GM12872 (cell line): ENCODE measurements around the gene CCNO.

Experiments used
- CTCF ChIP-seq: IDR thresholded peaks from 3 replicates; pipeline ENCODE4 v1.5.1; 2011; ENCODE audit warnings: low read depth, mild to moderate bottlenecking, low read length, moderate library complexity; ENCODE audit not compliant: insufficient read depth

Gene CCNO

GRCh38 chr5:55220433-55221185, 12.8 kb downstream of the CCNO start:
- no peak for TF ChIP-seq CTCF

GRCh38 chr5:55219770-55220169, 13.6 kb downstream of the CCNO start:
- TF ChIP-seq CTCF = no peak

- TF ChIP-seq CTCF = no peak
Observed at GRCh38 chr5:55218967-55219366, 14.4 kb downstream of the CCNO start.

- TF ChIP-seq CTCF = no peak
Observed at GRCh38 chr5:55211184-55211874, 22.1 kb downstream of the CCNO start.

- TF ChIP-seq CTCF = no peak
Observed at GRCh38 chr5:55205001-55205400, 28.4 kb downstream of the CCNO start.

GRCh38 chr5:55191165-55191564, 42.2 kb downstream of the CCNO start:
- no peak for TF ChIP-seq CTCF

GRCh38 chr5:55188656-55189540, 44.5 kb downstream of the CCNO start:
- no peak for TF ChIP-seq CTCF
